ENCODE data around the gene SERP2.

Gene SERP2

GRCh38 chr13:44420376-44421220 lies 47.0 kb downstream of the SERP2 start:
- ChIA-PET POLR2A (no interaction called here), CTCF (interaction anchor here (0.6 to 0.7 kb wide), 2 partner anchors 518 to 986 kb away, joined by 3 to 4 read pairs; no protein-coding TSS in a partner anchor)
- Histone ChIP-seq H3K36me3 (ENCODE audit: control insufficient read depth in 2 of 2, insufficient read depth in 1 of 2, low read length in 2 of 2) (no peaks in the 10 kb centered on the region), H3K27ac (ENCODE audit: extremely low read depth, low read depth, low read length) (no peak overlapping the region), H3K9me3 (ENCODE audit: control insufficient read depth, insufficient read depth, low read depth, low read length) (no peaks in the 10 kb centered on the region), H3K4me3 (ENCODE audit: low read depth, low read length) (no peak overlapping the region), H3K4me1 (ENCODE audit: control insufficient read depth, insufficient read depth, low read length) (no peaks in the 10 kb centered on the region)
- TF ChIP-seq ZNF366 (tag by site-specific recombination; conservative IDR thresholded peaks at IDR 0.05) = no peak

- ChIA-PET CTCF (no interaction called here), POLR2A (no interaction called here)
- TF ChIP-seq ZNF426 (tag by site-specific recombination; IDR thresholded peaks at IDR 0.05) = no peak
- no peak for TF ChIP-seq ZNF292 (tag by site-specific recombination; IDR thresholded peaks at IDR 0.05; ENCODE audit: borderline replicate concordance, low read depth)
- no peak for TF ChIP-seq KLF17 (tag by site-specific recombination; IDR thresholded peaks at IDR 0.05)
- no peak for TF ChIP-seq ZNF530 (tag by site-specific recombination; IDR thresholded peaks at IDR 0.05; ENCODE audit: low read depth)
- no peak for TF ChIP-seq PRDM1 (tag by site-specific recombination; IDR thresholded peaks at IDR 0.05)
- TF ChIP-seq ZNF529 (tag by site-specific recombination; IDR thresholded peaks at IDR 0.05; ENCODE audit: insufficient replicate concordance) = no peak
- no peak for TF ChIP-seq ZNF274 (IDR thresholded peaks at IDR 0.05; ENCODE audit: low read length)
- TF ChIP-seq ZNF274 (tag by site-specific recombination; IDR thresholded peaks at IDR 0.05; ENCODE audit: borderline replicate concordance) = no peak
- no peak for TF ChIP-seq SP3 (tag by site-specific recombination; IDR thresholded peaks at IDR 0.05)
- no peak for TF ChIP-seq ZNF239 (tag by site-specific recombination; IDR thresholded peaks at IDR 0.05)
- TF ChIP-seq ZBTB1 (tag by site-specific recombination; IDR thresholded peaks at IDR 0.05) = no peak
- no peak for TF ChIP-seq WT1 (tag by site-specific recombination; IDR thresholded peaks at IDR 0.05)
- no peak for TF ChIP-seq ZNF423 (tag by site-specific recombination; IDR thresholded peaks at IDR 0.05)
- no peak for TF ChIP-seq ZNF280D (tag by site-specific recombination; IDR thresholded peaks at IDR 0.05)
- no peak for TF ChIP-seq BCL11B (tag by site-specific recombination; IDR thresholded peaks at IDR 0.05; ENCODE audit: low read depth)
- no peak for TF ChIP-seq ZNF510 (tag by site-specific recombination; IDR thresholded peaks at IDR 0.05; ENCODE audit: insufficient replicate concordance)
- Histone ChIP-seq H3K9me3 (ENCODE audit: control insufficient read depth, insufficient read depth, low read depth, low read length) (no peaks in the 10 kb centered on the region), H3K4me3 (ENCODE audit: low read depth, low read length) (no peak overlapping the region), H3K4me1 (ENCODE audit: control insufficient read depth, insufficient read depth, low read length) (no peaks in the 10 kb centered on the region), H3K36me3 (ENCODE audit: control insufficient read depth in 2 of 2, insufficient read depth in 1 of 2, low read length in 2 of 2) (no peaks in the 10 kb centered on the region), H3K27ac (ENCODE audit: extremely low read depth, low read depth, low read length) (no peak overlapping the region)
Observed at GRCh38 chr13:44421853-44422525, 48.4 kb downstream of the SERP2 start.

Data from HEK293 (cell line).